ENCODE results near the gene DLST. TPM values are rescaled to one million over a fixed set of nuclear protein-coding genes. Genes with fewer than 3 reads are reported as not detected.

The DLST gene
- total RNA-seq, 1 donor from 2014 or later, result 82.7 TPM

GRCh38 chr14:74846968-74847665 is 34.6 kb upstream of the DLST start:
- TF ChIP-seq CTCF (IDR thresholded peaks at IDR 0.05), result no peak
- ATAC-seq (no peak), DNase-seq (no peak)
- Histone ChIP-seq H3K9me3 (no peaks in the 10 kb centered on the region), H3K27me3 (ENCODE audit: low read depth) (no peaks in the 10 kb centered on the region), H3K4me3 (no peak overlapping the region), H3K4me1 (no peaks in the 10 kb centered on the region), H3K36me3 (no peaks in the 10 kb centered on the region), H3K27ac (no peak overlapping the region)
- intact Hi-C loops (cut with DNase I), result no loop called here

- ATAC-seq (no peak), DNase-seq (no peak)
- Histone ChIP-seq H3K9me3 (no peaks in the 10 kb centered on the region), H3K27me3 (ENCODE audit: low read depth) (no peaks in the 10 kb centered on the region), H3K4me1 (peaks cover 14% of the 10 kb centered on the region), H3K27ac (no peak overlapping the region), H3K36me3 (no peaks in the 10 kb centered on the region), H3K4me3 (no peak overlapping the region)
- intact Hi-C loops (cut with DNase I), result no loop called here
- TF ChIP-seq CTCF (IDR thresholded peaks at IDR 0.05), result no peak
Measured at GRCh38 chr14:74848768-74849167, 32.9 kb upstream of the DLST start.

GRCh38 chr14:74852922-74853530 is 28.7 kb upstream of the DLST start:
- H3K27me3 ChIP-seq (ENCODE audit: low read depth), result no peaks in the 10 kb centered on the region
- DNase-seq, result no peak
- no peak for TF ChIP-seq CTCF (IDR thresholded peaks at IDR 0.05)
- H3K27ac ChIP-seq, result peak overlapping the region; percentile 51
- peaks cover 31% of the 10 kb centered on the region for H3K4me1 ChIP-seq
- no peak overlapping the region for H3K4me3 ChIP-seq
- intact Hi-C loops (cut with DNase I), result loop anchor here (10.0 kb wide), 1 partner anchor 52 kb away; no protein-coding TSS in a partner anchor
- no peaks in the 10 kb centered on the region for H3K9me3 ChIP-seq
- ATAC-seq, result peak; percentile 37 to 72
- no peaks in the 10 kb centered on the region for H3K36me3 ChIP-seq

- intact Hi-C loops (cut with DNase I), result loop anchor here (10.0 kb wide), 1 partner anchor 51 kb away; no protein-coding TSS in a partner anchor
- no peaks in the 10 kb centered on the region for H3K27me3 ChIP-seq (ENCODE audit: low read depth)
- H3K36me3 ChIP-seq, result no peaks in the 10 kb centered on the region
- TF ChIP-seq CTCF (IDR thresholded peaks at IDR 0.05), result no peak
- H3K4me1 ChIP-seq, result peaks cover 31% of the 10 kb centered on the region
- ATAC-seq (no peak), DNase-seq (no peak)
- no peaks in the 10 kb centered on the region for H3K9me3 ChIP-seq
- no peak overlapping the region for H3K4me3 ChIP-seq
- H3K27ac ChIP-seq, result peak overlapping the region; percentile 51
Measured at GRCh38 chr14:74853581-74853980, 28.1 kb upstream of the DLST start.

GRCh38 chr14:74855021-74855420 is 26.7 kb upstream of the DLST start:
- no peaks in the 10 kb centered on the region for H3K27me3 ChIP-seq (ENCODE audit: low read depth)
- intact Hi-C loops (cut with DNase I), result loop anchor here (10.0 kb wide), 1 partner anchor 50 kb away; no protein-coding TSS in a partner anchor
- H3K9me3 ChIP-seq, result no peaks in the 10 kb centered on the region
- ATAC-seq (no peak), DNase-seq (no peak)
- no peak overlapping the region for H3K4me3 ChIP-seq
- no peak for TF ChIP-seq CTCF (IDR thresholded peaks at IDR 0.05)
- H3K27ac ChIP-seq, result no peak overlapping the region
- H3K36me3 ChIP-seq, result no peaks in the 10 kb centered on the region
- H3K4me1 ChIP-seq, result peaks cover 31% of the 10 kb centered on the region

Data from lower lobe of right lung (tissue), 2 donors.